ENCODE results near the gene LYPD6B.

The LYPD6B gene

DNA sequence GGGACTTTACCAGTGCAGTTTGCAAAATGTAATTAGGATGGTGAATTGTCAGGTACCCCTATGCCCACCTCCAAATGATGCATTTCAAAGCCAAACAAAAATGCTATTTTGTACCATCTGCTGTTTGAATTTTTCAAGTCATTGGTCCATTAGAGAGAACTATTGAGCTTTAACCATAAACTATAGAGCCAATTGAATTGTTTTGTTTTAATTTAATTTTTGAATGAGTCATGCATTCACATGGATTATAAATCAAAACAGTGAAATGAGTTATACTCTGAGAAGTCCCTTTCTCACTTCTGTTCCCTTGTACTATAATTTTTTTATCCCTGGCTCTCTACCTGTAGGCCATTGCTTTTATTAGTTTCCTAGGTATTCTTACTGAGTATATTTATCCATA is 151.3 kb downstream of the LYPD6B start:
- no peak for DNase-seq (ENCODE audit: low read depth)
- no peak overlapping the region for H3K4me3 ChIP-seq (ENCODE audit: low read depth, low read length)
- in situ Hi-C loops (cut with HindIII; ENCODE audit: low sequenced_read_pairs) = no loop called here
- TF ChIP-seq, protein P1, sequence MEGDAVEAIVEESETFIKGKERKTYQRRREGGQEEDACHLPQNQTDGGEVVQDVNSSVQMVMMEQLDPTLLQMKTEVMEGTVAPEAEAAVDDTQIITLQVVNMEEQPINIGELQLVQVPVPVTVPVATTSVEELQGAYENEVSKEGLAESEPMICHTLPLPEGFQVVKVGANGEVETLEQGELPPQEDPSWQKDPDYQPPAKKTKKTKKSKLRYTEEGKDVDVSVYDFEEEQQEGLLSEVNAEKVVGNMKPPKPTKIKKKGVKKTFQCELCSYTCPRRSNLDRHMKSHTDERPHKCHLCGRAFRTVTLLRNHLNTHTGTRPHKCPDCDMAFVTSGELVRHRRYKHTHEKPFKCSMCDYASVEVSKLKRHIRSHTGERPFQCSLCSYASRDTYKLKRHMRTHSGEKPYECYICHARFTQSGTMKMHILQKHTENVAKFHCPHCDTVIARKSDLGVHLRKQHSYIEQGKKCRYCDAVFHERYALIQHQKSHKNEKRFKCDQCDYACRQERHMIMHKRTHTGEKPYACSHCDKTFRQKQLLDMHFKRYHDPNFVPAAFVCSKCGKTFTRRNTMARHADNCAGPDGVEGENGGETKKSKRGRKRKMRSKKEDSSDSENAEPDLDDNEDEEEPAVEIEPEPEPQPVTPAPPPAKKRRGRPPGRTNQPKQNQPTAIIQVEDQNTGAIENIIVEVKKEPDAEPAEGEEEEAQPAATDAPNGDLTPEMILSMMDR (IDR thresholded peaks at IDR 0.05; ENCODE audit: low read depth, low read length, missing control alignments) = no peak

DNA sequence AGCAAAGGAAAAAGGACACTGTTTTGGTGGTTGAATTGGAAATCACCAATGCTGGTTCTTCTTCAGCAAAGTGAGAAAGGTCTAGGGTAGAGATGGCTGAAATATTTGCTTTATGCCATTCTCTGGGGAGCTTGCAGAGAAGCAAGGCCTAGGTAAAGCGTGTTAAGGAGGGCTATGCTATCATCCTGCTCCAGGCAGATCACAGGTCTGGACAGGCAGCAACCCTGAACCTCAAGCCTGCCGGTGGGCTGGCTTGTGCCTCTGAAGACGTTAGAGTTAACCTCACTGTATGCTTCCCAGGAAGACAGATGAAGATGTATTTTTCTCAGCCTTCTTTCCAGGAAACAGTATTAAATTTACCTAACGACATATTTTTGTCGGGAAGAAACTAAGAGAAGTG is 153.4 kb downstream of the LYPD6B start:
- TF ChIP-seq, protein P1 (IDR thresholded peaks at IDR 0.05; ENCODE audit: low read depth, low read length, missing control alignments) = no peak
- in situ Hi-C loops (cut with HindIII; ENCODE audit: low sequenced_read_pairs) = no loop called here
- H3K4me3 ChIP-seq (ENCODE audit: low read depth, low read length) = no peak overlapping the region
- DNase-seq (ENCODE audit: low read depth) = no peak

DNA sequence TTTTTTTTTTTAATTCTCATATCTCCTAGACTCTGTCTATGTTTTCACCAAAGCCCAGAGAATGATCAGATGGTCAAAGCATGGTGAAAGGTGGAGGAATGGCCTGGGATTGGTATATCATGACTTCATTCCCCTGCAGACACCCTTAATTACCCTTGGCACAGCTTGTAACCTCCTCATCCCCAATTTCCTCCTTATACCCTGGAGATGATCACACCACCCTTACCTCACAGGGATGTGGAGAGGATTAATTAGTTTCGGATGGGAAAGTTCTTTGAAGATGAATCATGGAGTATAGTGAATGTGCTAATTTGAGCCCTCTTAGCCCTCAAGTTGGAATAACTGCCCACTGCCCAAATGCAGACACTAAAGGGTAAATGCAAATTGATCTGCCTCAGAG is 153.9 kb downstream of the LYPD6B start:
- TF ChIP-seq, protein P1 (IDR thresholded peaks at IDR 0.05; ENCODE audit: low read depth, low read length, missing control alignments) = no peak
- no peak for DNase-seq (ENCODE audit: low read depth)
- in situ Hi-C loops (cut with HindIII; ENCODE audit: low sequenced_read_pairs) = no loop called here
- H3K4me3 ChIP-seq (ENCODE audit: low read depth, low read length) = no peak overlapping the region

DNA sequence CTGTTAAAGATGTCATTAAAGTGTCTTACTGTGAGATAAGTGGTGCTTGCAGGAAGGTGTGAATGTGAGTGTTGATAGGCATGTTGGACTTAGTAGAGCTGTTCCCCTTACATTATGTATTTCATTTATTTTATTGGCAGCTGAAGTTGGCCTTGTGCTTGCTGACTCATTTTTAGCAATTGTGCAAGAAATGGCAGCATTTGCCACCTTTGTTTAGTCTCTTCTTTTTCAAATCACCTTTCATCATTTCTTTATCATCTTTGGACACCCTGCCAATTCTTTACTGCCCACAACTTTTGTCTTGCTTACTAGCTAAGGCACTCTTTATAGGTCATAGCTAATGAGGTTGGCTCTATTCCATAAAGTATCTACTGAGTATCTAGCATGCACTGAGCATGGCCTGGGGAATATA is 161.6 kb downstream of the LYPD6B start:
- TF ChIP-seq, protein P1 (IDR thresholded peaks at IDR 0.05; ENCODE audit: low read depth, low read length, missing control alignments) = no peak
- DNase-seq (ENCODE audit: low read depth) = no peak
- H3K4me3 ChIP-seq (ENCODE audit: low read depth, low read length) = no peak overlapping the region
- in situ Hi-C loops (cut with HindIII; ENCODE audit: low sequenced_read_pairs) = no loop called here

DNA sequence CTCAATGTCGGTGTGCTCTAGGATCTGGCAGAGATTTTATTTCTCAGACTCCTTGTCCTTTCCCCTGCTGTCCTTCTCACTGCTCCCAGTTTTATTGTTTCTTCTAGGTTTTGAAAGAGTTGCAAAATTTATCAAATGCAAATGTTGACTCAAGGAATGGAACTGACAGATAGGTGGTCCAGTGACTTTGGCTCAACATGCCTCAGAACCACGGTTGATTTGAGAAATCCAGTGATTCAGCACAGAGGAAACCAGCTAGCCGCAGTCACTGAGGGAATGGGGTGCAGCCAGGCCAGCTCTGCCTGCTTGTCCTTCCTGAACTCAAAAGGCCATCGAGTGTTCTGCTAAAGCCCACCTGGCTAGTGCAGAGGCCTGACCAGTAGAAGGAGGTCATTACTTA is 166.2 kb downstream of the LYPD6B start:
- H3K4me3 ChIP-seq (ENCODE audit: low read depth, low read length) = no peak overlapping the region
- in situ Hi-C loops (cut with HindIII; ENCODE audit: low sequenced_read_pairs) = no loop called here
- TF ChIP-seq, protein P1 (IDR thresholded peaks at IDR 0.05; ENCODE audit: low read depth, low read length, missing control alignments) = no peak
- DNase-seq (ENCODE audit: low read depth) = no peak

DNA sequence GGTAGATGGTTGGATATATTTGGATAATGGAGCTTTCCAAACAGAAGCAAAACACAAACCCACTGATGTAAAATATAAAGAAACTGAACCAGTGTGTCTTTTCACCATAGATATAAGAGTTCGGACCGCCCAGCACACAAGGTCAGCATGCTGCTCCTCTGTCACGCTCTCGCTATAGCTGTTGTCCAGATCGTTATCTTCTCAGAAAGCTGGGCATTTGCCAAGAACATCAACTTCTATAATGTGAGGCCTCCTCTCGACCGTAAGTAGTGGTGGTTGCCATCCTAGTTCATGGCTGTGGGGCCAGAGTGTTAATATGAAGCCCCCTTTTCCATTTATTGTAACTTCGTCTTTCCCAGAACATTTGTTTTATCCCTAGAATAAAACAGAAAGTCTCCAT is 166.6 kb downstream of the LYPD6B start:
- TF ChIP-seq, protein P1 (IDR thresholded peaks at IDR 0.05; ENCODE audit: low read depth, low read length, missing control alignments) = no peak
- in situ Hi-C loops (cut with HindIII; ENCODE audit: low sequenced_read_pairs) = no loop called here
- no peak for DNase-seq (ENCODE audit: low read depth)
- no peak overlapping the region for H3K4me3 ChIP-seq (ENCODE audit: low read depth, low read length)
